Stimulated activated naive CD8-positive, alpha-beta T cell treated with anti-CD3 and anti-CD28 coated beads, Interleukin-15, amount 100 ng/mL, for 72 hours (primary cell): ENCODE results near the gene THAP3.
A peak's percentile ranks its signal among the peaks of the same experiment; 100 is the strongest.

Experiments used
- ATAC-seq: fragments of 150-1000 bp; cut with Tn5 transposase; 2 replicates; pipeline ENCODE4 v1.10.0; 2021; ENCODE audit warnings: mild to moderate bottlenecking, moderate library complexity
- DNase-seq, 2 donors: peaks; one replicate each; pipeline ENCODE4 v3.0.0; 2021 to 2022
- H3K27ac Mint-ChIP-seq, 2 donors: one replicate each; pipeline ENCODE4 v1.8.0; 2022; ENCODE audit warnings: mild to moderate bottlenecking in 2 of 2, mixed read lengths in 2 of 2, moderate library complexity in 2 of 2
- H3K27me3 Mint-ChIP-seq: one replicate; pipeline ENCODE4 v1.8.0; 2022; ENCODE audit warnings: mixed read lengths
- H3K4me1 Mint-ChIP-seq: one replicate; pipeline ENCODE4 v1.8.0; 2022; ENCODE audit warnings: mild to moderate bottlenecking, mixed read lengths
- H3K4me3 Mint-ChIP-seq, 2 donors: one replicate each; pipeline ENCODE4 v1.8.0; 2022; ENCODE audit warnings: mild to moderate bottlenecking in 2 of 2, mixed read lengths in 2 of 2, moderate library complexity in 1 of 2
- H3K9me3 Mint-ChIP-seq, 2 donors: one replicate each; pipeline ENCODE4 v1.8.0; 2022; ENCODE audit warnings: mixed read lengths in 2 of 2

Gene THAP3

GRCh38 chr1:6587261-6588005 lies 37.2 kb upstream of the THAP3 start:
- ATAC-seq, result no peak
- H3K4me3 Mint-ChIP-seq, result no peak overlapping the region
- H3K9me3 Mint-ChIP-seq, result no peaks in the 10 kb centered on the region
- H3K4me1 Mint-ChIP-seq, result peaks cover 64% of the 10 kb centered on the region
- DNase-seq, result no peak
- no peaks in the 10 kb centered on the region for H3K27me3 Mint-ChIP-seq
- H3K27ac Mint-ChIP-seq, result peak overlapping the region; percentile 17 to 90

- Mint-ChIP-seq H3K4me1 (peaks cover 68% of the 10 kb centered on the region), H3K9me3 (no peaks in the 10 kb centered on the region), H3K27ac (peak overlapping the region in 1 of 2 donors; percentile 90), H3K27me3 (no peaks in the 10 kb centered on the region), H3K4me3 (no peak overlapping the region)
- ATAC-seq (peak; percentile 18), DNase-seq (no peak)
Measured at GRCh38 chr1:6588128-6588892, 36.4 kb upstream of the THAP3 start.

GRCh38 chr1:6588893-6589520 lies 35.7 kb upstream of the THAP3 start:
- Mint-ChIP-seq H3K9me3 (no peaks in the 10 kb centered on the region), H3K27me3 (no peaks in the 10 kb centered on the region), H3K4me3 (no peak overlapping the region), H3K27ac (peak overlapping the region in 1 of 2 donors; percentile 71), H3K4me1 (peaks cover 75% of the 10 kb centered on the region)
- DNase-seq (no peak), ATAC-seq (no peak)

GRCh38 chr1:6590046-6590445 lies 34.6 kb upstream of the THAP3 start:
- H3K27ac Mint-ChIP-seq, result no peak overlapping the region
- H3K9me3 Mint-ChIP-seq, result no peaks in the 10 kb centered on the region
- no peak overlapping the region for H3K4me3 Mint-ChIP-seq
- H3K27me3 Mint-ChIP-seq, result no peaks in the 10 kb centered on the region
- peaks cover 69% of the 10 kb centered on the region for H3K4me1 Mint-ChIP-seq
- ATAC-seq, result no peak
- DNase-seq, result no peak

- no peak for ATAC-seq
- no peaks in the 10 kb centered on the region for H3K27me3 Mint-ChIP-seq
- H3K4me3 Mint-ChIP-seq, result no peak overlapping the region
- H3K9me3 Mint-ChIP-seq, result no peaks in the 10 kb centered on the region
- H3K27ac Mint-ChIP-seq, result peak overlapping the region; percentile 80 to 86
- DNase-seq, result no peak
- peaks cover 78% of the 10 kb centered on the region for H3K4me1 Mint-ChIP-seq
Measured at GRCh38 chr1:6591222-6591621, 33.4 kb upstream of the THAP3 start.

GRCh38 chr1:6591644-6592043 lies 33.0 kb upstream of the THAP3 start:
- H3K4me1 Mint-ChIP-seq, result peaks cover 80% of the 10 kb centered on the region
- peak overlapping the region in 1 of 2 donors; percentile 59 for H3K27ac Mint-ChIP-seq
- H3K4me3 Mint-ChIP-seq, result no peak overlapping the region
- H3K27me3 Mint-ChIP-seq, result no peaks in the 10 kb centered on the region
- no peak for DNase-seq
- ATAC-seq, result no peak
- H3K9me3 Mint-ChIP-seq, result no peaks in the 10 kb centered on the region

- H3K27me3 Mint-ChIP-seq, result no peaks in the 10 kb centered on the region
- peaks cover 78% of the 10 kb centered on the region for H3K4me1 Mint-ChIP-seq
- H3K4me3 Mint-ChIP-seq, result no peak overlapping the region
Measured at GRCh38 chr1:6592441-6592840, 32.2 kb upstream of the THAP3 start.

GRCh38 chr1:6592865-6593593 lies 31.6 kb upstream of the THAP3 start:
- Mint-ChIP-seq H3K4me1 (peaks cover 79% of the 10 kb centered on the region), H3K27me3 (no peaks in the 10 kb centered on the region), H3K4me3 (no peak overlapping the region), H3K9me3 (no peaks in the 10 kb centered on the region), H3K27ac (peak overlapping the region in 1 of 2 donors; percentile 72)
- ATAC-seq (no peak), DNase-seq (no peak)

More at GRCh38 chr1:6592441-6592840, 32.2 kb upstream of the THAP3 start:
- Mint-ChIP-seq H3K9me3 (no peaks in the 10 kb centered on the region), H3K27ac (peak overlapping the region in 1 of 2 donors; percentile 59)
- DNase-seq (no peak), ATAC-seq (no peak)

GRCh38 chr1:6593810-6594209 lies 30.9 kb upstream of the THAP3 start:
- H3K4me3 Mint-ChIP-seq, result no peak overlapping the region
- H3K9me3 Mint-ChIP-seq, result no peaks in the 10 kb centered on the region
- peak overlapping the region in 1 of 2 donors; percentile 21 for H3K27ac Mint-ChIP-seq
- H3K4me1 Mint-ChIP-seq, result peaks cover 79% of the 10 kb centered on the region
- DNase-seq (no peak), ATAC-seq (no peak)
- H3K27me3 Mint-ChIP-seq, result no peaks in the 10 kb centered on the region

- Mint-ChIP-seq H3K4me3 (no peak overlapping the region), H3K9me3 (no peaks in the 10 kb centered on the region), H3K27ac (peak overlapping the region in 1 of 2 donors; percentile 63), H3K27me3 (no peaks in the 10 kb centered on the region), H3K4me1 (peaks cover 89% of the 10 kb centered on the region)
- ATAC-seq (no peak), DNase-seq (no peak)
Measured at GRCh38 chr1:6594977-6595740, 29.5 kb upstream of the THAP3 start.

GRCh38 chr1:6596351-6596750 lies 28.3 kb upstream of the THAP3 start:
- DNase-seq, result no peak
- no peak for ATAC-seq
- Mint-ChIP-seq H3K4me1 (peaks cover 91% of the 10 kb centered on the region), H3K9me3 (no peaks in the 10 kb centered on the region), H3K27me3 (no peaks in the 10 kb centered on the region), H3K27ac (peak overlapping the region in 1 of 2 donors; percentile 91), H3K4me3 (no peak overlapping the region)

- H3K27me3 Mint-ChIP-seq, result no peaks in the 10 kb centered on the region
- peak overlapping the region in 1 of 2 donors; percentile 21 for H3K4me3 Mint-ChIP-seq
- DNase-seq (no peak), ATAC-seq (no peak)
- no peaks in the 10 kb centered on the region for H3K9me3 Mint-ChIP-seq
- peak overlapping the region in 1 of 2 donors; percentile 19 for H3K27ac Mint-ChIP-seq
- peaks cover 84% of the 10 kb centered on the region for H3K4me1 Mint-ChIP-seq
Measured at GRCh38 chr1:6596886-6597776, 27.5 kb upstream of the THAP3 start.

GRCh38 chr1:6597777-6598131 lies 26.9 kb upstream of the THAP3 start:
- Mint-ChIP-seq H3K4me3 (no peak overlapping the region), H3K27me3 (no peaks in the 10 kb centered on the region), H3K27ac (peak overlapping the region in 1 of 2 donors; percentile 7), H3K4me1 (peaks cover 78% of the 10 kb centered on the region), H3K9me3 (no peaks in the 10 kb centered on the region)
- ATAC-seq (no peak), DNase-seq (no peak)
